NT2/D1 (cell line): ENCODE measurements around the gene USH2A.

Experiments used
- DNase-seq: peaks from one replicate; pipeline ENCODE4 v3.0.0-alpha.2; 2011; ENCODE audit warnings: low read depth, low spot score
- H3K27me3 ChIP-seq: 2 replicates; pipeline ENCODE4 v1.6.0; 2011; ENCODE audit warnings: mild to moderate bottlenecking; ENCODE audit not compliant: insufficient read length, insufficient read depth
- H3K36me3 ChIP-seq: 2 replicates; pipeline ENCODE4 v1.6.1; 2011; ENCODE audit warnings: mild to moderate bottlenecking, low read length, mixed read lengths; ENCODE audit not compliant: insufficient read depth, insufficient read length
- H3K4me1 ChIP-seq: 2 replicates; pipeline ENCODE4 v1.5.1; 2011; ENCODE audit not compliant: insufficient read depth, insufficient read length
- H3K4me3 ChIP-seq: 2 replicates; pipeline ENCODE4 v1.5.1; 2011; ENCODE audit warnings: low read depth; ENCODE audit not compliant: insufficient read length
- H3K9ac ChIP-seq: 2 replicates; pipeline ENCODE4 v1.6.0; 2011; ENCODE audit warnings: low read depth; ENCODE audit not compliant: insufficient read length
- H3K9me3 ChIP-seq: 2 replicates; pipeline ENCODE4 v1.5.1; 2011; ENCODE audit warnings: mild to moderate bottlenecking, low read length; ENCODE audit not compliant: insufficient read depth
- SUZ12 ChIP-seq: IDR thresholded peaks from 2 replicates; pipeline ENCODE4 v1.6.1; 2011; ENCODE audit not compliant: insufficient read length, insufficient read depth; ENCODE audit errors: extremely low read depth
- YY1 ChIP-seq: IDR thresholded peaks from 2 replicates; pipeline ENCODE4 v1.6.1; 2011; ENCODE audit not compliant: insufficient read length, insufficient read depth
- ZNF274 ChIP-seq: IDR thresholded peaks from 2 replicates; pipeline ENCODE4 v1.6.1; 2011; ENCODE audit warnings: mild to moderate bottlenecking, low read depth, low read length

USH2A gene

GRCh38 chr1:215807911-215808436, 615.3 kb downstream of the USH2A start:
- TF ChIP-seq YY1, result no peak
- no peak for TF ChIP-seq SUZ12
- TF ChIP-seq ZNF274, result no peak
- H3K9ac ChIP-seq, result no peak overlapping the region
- no peak overlapping the region for H3K4me3 ChIP-seq
- no peak for DNase-seq
- no peaks in the 10 kb centered on the region for H3K36me3 ChIP-seq
- H3K27me3 ChIP-seq, result no peaks in the 10 kb centered on the region
- no peaks in the 10 kb centered on the region for H3K4me1 ChIP-seq
- peaks cover 11% of the 10 kb centered on the region for H3K9me3 ChIP-seq

DNA sequence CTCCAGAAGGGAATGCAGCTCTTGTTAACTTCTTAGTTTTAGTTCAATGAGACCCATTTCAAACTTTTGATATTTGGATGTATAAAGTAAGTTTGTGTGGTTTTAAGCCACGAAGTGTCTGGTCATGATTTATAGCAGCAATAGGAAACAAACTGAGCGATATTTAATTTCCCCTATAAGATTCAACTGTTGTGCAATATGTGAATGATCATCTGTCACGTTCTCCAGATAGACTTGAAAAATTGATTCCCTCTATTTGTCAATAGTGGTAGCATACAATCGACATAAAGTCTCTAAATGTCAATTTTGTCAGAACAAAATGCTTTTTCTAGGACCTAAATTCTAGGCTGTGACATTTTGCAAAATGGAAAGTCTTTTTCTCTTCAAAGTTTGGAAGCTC, 616.0 kb downstream of the USH2A start:
- H3K27me3 ChIP-seq, result no peaks in the 10 kb centered on the region
- H3K4me3 ChIP-seq, result no peak overlapping the region
- TF ChIP-seq ZNF274 (no peak), YY1 (no peak)
- H3K4me1 ChIP-seq, result no peaks in the 10 kb centered on the region
- H3K9ac ChIP-seq, result no peak overlapping the region
- H3K9me3 ChIP-seq, result peaks cover 3% of the 10 kb centered on the region
- DNase-seq, result no peak
- H3K36me3 ChIP-seq, result no peaks in the 10 kb centered on the region

GRCh38 chr1:215797859-215798258, 625.4 kb downstream of the USH2A start:
- Histone ChIP-seq H3K9me3 (no peaks in the 10 kb centered on the region), H3K4me3 (no peak overlapping the region), H3K4me1 (no peaks in the 10 kb centered on the region), H3K36me3 (no peaks in the 10 kb centered on the region), H3K9ac (no peak overlapping the region), H3K27me3 (no peaks in the 10 kb centered on the region)
- DNase-seq, result no peak
- TF ChIP-seq YY1, result no peak
- TF ChIP-seq ZNF274, result no peak
- no peak for TF ChIP-seq SUZ12

GRCh38 chr1:215794156-215794555, 629.1 kb downstream of the USH2A start:
- no peak for DNase-seq
- H3K9ac ChIP-seq, result no peak overlapping the region
- no peaks in the 10 kb centered on the region for H3K27me3 ChIP-seq
- no peaks in the 10 kb centered on the region for H3K4me1 ChIP-seq
- TF ChIP-seq SUZ12, result no peak
- TF ChIP-seq ZNF274, result no peak
- TF ChIP-seq YY1, result no peak
- H3K4me3 ChIP-seq, result no peak overlapping the region
- H3K9me3 ChIP-seq, result no peaks in the 10 kb centered on the region
- no peaks in the 10 kb centered on the region for H3K36me3 ChIP-seq

DNA sequence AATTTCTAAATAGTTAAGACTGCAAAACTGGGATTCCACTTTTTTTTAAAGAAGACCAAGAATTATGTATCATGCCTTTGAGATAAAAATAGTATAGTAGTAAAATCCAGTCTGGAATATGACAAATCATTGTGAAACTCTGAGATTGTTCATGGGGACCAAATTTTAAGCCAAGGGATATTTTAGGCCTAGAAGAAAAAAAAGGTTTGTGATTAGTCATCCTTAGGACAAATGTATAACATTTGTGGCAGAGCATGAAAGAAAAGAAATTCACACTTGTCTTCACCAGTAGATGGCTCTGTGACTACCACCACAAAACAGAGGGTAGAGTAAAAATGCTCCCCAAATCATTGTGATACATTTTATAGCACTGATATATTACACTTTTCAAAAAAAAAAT, 630.1 kb downstream of the USH2A start:
- DNase-seq, result no peak
- no peaks in the 10 kb centered on the region for H3K9me3 ChIP-seq
- TF ChIP-seq YY1, result no peak
- no peak for TF ChIP-seq ZNF274
- no peak for TF ChIP-seq SUZ12

GRCh38 chr1:215792446-215792845, 630.8 kb downstream of the USH2A start:
- Histone ChIP-seq H3K9me3 (no peaks in the 10 kb centered on the region), H3K4me3 (no peak overlapping the region), H3K9ac (no peak overlapping the region), H3K36me3 (no peaks in the 10 kb centered on the region), H3K4me1 (no peaks in the 10 kb centered on the region), H3K27me3 (no peaks in the 10 kb centered on the region)
- DNase-seq, result no peak
- no peak for TF ChIP-seq SUZ12
- no peak for TF ChIP-seq YY1
- no peak for TF ChIP-seq ZNF274

More for the DNA sequence above, 630.1 kb downstream of the USH2A start:
- Histone ChIP-seq H3K4me1 (no peaks in the 10 kb centered on the region), H3K9ac (no peak overlapping the region), H3K27me3 (no peaks in the 10 kb centered on the region), H3K36me3 (no peaks in the 10 kb centered on the region), H3K4me3 (no peak overlapping the region)

DNA sequence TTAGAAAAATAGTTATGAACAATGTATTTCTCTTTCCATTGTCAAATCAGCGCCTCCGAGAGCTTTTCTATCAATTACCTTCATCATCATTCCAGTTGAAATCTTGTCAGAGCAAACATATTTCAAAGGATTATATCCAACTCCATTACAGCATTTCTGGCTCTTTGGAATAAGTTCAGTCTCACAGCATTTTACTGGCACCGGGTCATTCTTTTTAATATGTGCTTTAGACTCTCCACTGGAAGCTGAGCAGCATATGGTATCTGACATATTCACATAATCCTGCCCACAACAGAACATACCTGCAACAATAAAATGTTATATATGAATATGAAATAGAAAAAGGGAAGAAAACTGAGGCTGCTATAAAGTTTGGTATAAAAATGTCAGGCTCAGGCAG, 633.3 kb downstream of the USH2A start:
- no peaks in the 10 kb centered on the region for H3K9me3 ChIP-seq
- H3K4me3 ChIP-seq, result no peak overlapping the region
- H3K9ac ChIP-seq, result no peak overlapping the region
- no peaks in the 10 kb centered on the region for H3K4me1 ChIP-seq
- no peak for DNase-seq
- TF ChIP-seq ZNF274, result no peak
- TF ChIP-seq YY1, result no peak
- no peak for TF ChIP-seq SUZ12
- H3K27me3 ChIP-seq, result no peaks in the 10 kb centered on the region
- no peaks in the 10 kb centered on the region for H3K36me3 ChIP-seq
